ENCODE measurements around the gene LRRC27.
"Not testable (repeated sequence)": the region's sequence is repeated elsewhere in the genome, so short reads cannot be mapped to it uniquely, and the experiment has no call there.

The LRRC27 gene

DNA sequence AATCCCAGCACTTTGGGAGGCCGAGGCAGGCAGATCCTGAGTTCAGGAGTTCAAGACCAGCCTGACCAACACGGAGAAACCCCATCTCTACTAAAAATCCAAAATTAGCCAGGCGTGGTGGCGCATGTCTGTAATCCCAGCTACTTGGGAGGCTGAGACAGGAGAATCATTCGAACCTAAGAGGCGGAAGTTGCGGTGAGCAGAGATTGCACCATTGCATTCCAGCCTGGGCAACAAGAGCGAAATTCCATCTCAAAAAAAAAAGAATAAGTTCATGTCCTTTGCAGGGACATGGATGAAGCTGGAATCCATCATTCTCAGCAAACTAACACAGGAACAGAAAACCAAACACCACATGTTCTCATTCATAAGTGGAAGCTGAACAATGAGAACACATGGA, 17.1 kb upstream of the LRRC27 start:
- DNase-seq (ENCODE audit: low read depth): not testable (repeated sequence)

GRCh38 chr10:132316133-132316532, 15.9 kb upstream of the LRRC27 start:
- no peak for DNase-seq (ENCODE audit: low read depth)

- DNase-seq (ENCODE audit: low read depth): not testable (repeated sequence)
These were observed 14.5 kb upstream of the LRRC27 start for GRCh38 chr10:132317477-132317876.

- DNase-seq (ENCODE audit: low read depth): peak; percentile 89
These were observed 11.9 kb upstream of the LRRC27 start for GRCh38 chr10:132319853-132320653.

DNA sequence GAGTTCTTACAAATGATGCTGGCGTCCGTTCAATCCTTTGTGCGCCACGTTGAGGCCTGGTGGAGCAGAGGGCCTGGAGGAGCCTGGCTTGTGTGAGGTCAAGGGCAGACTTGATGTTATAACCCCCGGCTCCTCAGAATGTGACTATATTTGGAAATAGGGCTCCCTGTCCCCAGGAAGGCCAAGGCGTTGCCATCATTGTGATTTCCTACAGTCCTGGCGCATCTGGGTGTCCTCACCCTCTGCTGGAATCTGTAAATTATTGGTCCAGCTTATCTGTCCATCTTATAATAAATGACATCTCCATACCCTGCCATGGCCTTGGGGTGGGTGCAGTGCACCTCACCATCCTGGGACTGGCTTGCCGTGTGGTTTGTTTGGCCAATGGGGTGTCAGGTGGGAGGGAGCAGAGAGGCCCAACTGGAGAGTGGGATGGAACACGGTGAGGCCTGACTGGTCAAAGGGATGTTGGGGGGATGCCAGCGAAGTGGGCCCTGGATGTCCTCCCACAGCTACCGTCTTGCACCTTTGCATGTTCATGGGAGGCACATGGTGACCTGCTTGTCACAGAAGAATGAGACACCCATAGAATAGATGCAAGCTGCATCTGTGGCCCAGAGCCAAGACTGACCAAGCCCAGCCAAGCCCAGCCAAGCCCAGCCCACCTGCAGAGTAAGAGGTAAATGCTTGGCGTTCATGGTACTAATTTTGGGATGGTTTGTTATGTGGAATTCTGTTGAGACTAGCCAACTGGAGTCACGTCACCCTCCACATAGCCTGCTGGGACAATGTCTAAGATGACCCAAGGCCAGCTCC, 11.1 kb upstream of the LRRC27 start:
- DNase-seq (ENCODE audit: low read depth): no peak

- no peak for DNase-seq (ENCODE audit: low read depth)
These were observed 10.3 kb upstream of the LRRC27 start for GRCh38 chr10:132321726-132322125.

GRCh38 chr10:132322586-132323048, 9.4 kb upstream of the LRRC27 start:
- DNase-seq (ENCODE audit: low read depth): peak; percentile 89

GRCh38 chr10:132324186-132324585, 7.8 kb upstream of the LRRC27 start:
- peak; percentile 18 for DNase-seq (ENCODE audit: low read depth)

- no peak for DNase-seq (ENCODE audit: low read depth)
These were observed 5.6 kb upstream of the LRRC27 start for GRCh38 chr10:132326344-132326889.

GRCh38 chr10:132326925-132327324, 5.1 kb upstream of the LRRC27 start:
- peak; percentile 25 for DNase-seq (ENCODE audit: low read depth)

GRCh38 chr10:132328106-132328505, 3.9 kb upstream of the LRRC27 start:
- DNase-seq (ENCODE audit: low read depth): no peak

- DNase-seq (ENCODE audit: low read depth): peak; percentile 56
These were observed 3.3 kb upstream of the LRRC27 start for GRCh38 chr10:132328738-132329137.

GRCh38 chr10:132329565-132330485, 2.2 kb upstream of the LRRC27 start:
- DNase-seq (ENCODE audit: low read depth): no peak

- no peak for DNase-seq (ENCODE audit: low read depth)
These were observed 1.5 kb upstream of the LRRC27 start for GRCh38 chr10:132330486-132330833.

DNA sequence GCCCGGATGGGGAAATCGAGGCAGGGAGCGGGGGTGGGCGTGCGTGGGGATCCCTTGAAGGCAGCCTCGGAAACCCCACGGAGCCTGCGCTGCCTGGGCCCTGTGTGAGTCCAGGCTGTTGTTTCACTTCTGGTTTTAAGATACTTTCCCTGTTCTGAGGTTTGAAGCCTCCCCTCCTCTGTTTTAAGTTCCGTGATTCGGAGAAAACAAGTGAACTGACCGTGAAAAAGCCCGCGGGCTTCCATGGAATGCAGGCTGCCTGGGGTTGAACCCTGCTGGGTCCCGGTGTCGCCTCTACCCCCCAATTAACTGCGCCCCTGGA, 401 bp downstream of the LRRC27 start:
- no peak for DNase-seq (ENCODE audit: low read depth)

DNA sequence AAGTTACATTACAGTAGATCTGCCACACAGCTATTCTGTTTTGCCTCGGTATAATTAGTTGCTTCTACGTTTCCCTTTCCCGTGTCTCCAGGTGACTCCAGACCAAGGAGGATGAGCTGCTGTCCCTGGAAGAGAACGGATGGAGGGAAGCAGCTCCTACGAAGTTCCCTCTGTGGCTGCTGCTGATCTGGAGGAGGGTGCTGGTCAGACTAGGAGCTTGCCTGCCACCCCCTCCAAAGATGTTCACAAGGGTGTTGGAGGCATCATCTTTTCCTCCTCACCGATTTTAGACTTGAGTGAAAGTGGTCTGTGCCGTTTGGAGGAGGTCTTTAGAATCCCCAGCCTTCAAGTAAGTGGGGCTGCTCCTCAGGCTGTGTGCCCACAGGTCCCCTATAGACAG, 1.4 kb downstream of the LRRC27 start:
- no peak for DNase-seq (ENCODE audit: low read depth)

DNA sequence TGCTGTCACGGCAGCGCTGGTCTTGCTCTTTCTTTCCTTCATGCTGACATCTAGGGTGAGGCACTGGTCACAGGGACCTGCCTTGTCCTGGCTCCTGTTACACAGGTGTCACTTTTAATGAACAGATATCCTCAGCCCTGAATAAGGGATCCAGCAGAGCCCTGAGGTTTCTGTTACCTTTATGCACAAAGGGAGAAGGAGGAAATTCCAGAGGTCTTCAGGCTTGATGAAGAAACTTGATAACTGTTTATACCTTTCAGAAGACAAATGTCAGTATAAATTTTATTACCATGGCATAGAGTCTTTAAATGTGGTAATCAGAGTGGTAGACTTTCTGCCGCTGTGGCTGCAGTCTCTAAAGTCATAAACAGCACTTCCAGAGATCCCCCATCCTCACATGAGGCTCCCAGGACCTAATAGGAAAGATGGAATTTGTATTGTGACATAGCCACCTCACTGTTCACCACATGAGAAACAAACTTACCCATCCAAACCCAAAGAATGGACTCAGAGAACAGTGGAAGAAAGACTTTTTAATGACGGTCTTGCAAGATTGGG, 2.7 kb downstream of the LRRC27 start:
- no peak for DNase-seq (ENCODE audit: low read depth)

GRCh38 chr10:132335189-132336063, 3.4 kb downstream of the LRRC27 start:
- peak; percentile 70 for DNase-seq (ENCODE audit: low read depth)

DNA sequence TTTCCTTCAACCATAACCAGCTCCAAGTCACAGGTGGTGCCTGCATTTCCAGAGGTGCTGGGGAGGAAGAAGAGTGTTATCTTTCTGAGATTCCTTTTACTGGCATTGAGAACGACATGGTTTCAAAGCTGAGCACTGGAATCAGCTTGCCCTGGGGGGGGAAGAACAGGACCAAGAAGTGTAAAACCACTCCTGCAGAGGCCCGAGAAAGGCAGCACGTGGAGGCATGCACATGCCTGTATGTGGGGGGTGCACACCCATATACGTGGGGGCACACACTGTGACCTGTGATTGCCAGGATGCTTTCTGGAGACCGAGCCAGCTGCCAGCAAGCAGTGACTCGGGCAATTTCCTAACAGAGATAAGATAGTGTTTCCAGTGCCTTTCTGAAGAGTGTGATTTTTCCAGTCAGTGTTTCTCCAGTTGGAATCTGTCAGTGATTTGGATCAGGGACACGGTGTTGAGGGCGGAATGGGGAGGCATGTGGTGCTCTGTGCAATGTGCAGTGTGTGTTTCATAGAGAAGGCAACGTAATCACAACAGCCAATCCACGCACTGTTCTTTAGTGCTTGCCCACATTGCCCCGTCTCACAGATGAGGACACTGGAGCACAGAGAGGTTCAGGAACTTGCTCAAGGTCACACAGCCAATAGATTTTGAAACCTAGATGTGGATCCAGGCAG, 4.2 kb downstream of the LRRC27 start:
- DNase-seq (ENCODE audit: low read depth): peak; percentile 52

- DNase-seq (ENCODE audit: low read depth): peak; percentile 32
These were observed 5.0 kb downstream of the LRRC27 start for GRCh38 chr10:132336919-132337407.

Data from amniotic epithelial cell (primary cell).